WI38 (cell line): ENCODE measurements around the gene STRN4.

Experiments
- H3K4me3 ChIP-seq: 2 replicates; pipeline ENCODE4 v1.5.1; 2011; ENCODE audit warnings: low read depth, mild to moderate bottlenecking, control low read depth, low read length
- TF ChIP-seq, protein P1 (sequence below): IDR thresholded peaks from 2 replicates; pipeline ENCODE4 v1.5.1; 2012; ENCODE audit warnings: low read depth, mild to moderate bottlenecking, control low read depth, low read length

STRN4 gene

GRCh38 chr19:46722421-46723022, 23.7 kb downstream of the STRN4 start:
- H3K4me3 ChIP-seq = no peak overlapping the region
- TF ChIP-seq, protein P1, sequence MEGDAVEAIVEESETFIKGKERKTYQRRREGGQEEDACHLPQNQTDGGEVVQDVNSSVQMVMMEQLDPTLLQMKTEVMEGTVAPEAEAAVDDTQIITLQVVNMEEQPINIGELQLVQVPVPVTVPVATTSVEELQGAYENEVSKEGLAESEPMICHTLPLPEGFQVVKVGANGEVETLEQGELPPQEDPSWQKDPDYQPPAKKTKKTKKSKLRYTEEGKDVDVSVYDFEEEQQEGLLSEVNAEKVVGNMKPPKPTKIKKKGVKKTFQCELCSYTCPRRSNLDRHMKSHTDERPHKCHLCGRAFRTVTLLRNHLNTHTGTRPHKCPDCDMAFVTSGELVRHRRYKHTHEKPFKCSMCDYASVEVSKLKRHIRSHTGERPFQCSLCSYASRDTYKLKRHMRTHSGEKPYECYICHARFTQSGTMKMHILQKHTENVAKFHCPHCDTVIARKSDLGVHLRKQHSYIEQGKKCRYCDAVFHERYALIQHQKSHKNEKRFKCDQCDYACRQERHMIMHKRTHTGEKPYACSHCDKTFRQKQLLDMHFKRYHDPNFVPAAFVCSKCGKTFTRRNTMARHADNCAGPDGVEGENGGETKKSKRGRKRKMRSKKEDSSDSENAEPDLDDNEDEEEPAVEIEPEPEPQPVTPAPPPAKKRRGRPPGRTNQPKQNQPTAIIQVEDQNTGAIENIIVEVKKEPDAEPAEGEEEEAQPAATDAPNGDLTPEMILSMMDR = no peak

GRCh38 chr19:46722004-46722380, 24.3 kb downstream of the STRN4 start:
- TF ChIP-seq, protein P1 = no peak
- H3K4me3 ChIP-seq = no peak overlapping the region

DNA sequence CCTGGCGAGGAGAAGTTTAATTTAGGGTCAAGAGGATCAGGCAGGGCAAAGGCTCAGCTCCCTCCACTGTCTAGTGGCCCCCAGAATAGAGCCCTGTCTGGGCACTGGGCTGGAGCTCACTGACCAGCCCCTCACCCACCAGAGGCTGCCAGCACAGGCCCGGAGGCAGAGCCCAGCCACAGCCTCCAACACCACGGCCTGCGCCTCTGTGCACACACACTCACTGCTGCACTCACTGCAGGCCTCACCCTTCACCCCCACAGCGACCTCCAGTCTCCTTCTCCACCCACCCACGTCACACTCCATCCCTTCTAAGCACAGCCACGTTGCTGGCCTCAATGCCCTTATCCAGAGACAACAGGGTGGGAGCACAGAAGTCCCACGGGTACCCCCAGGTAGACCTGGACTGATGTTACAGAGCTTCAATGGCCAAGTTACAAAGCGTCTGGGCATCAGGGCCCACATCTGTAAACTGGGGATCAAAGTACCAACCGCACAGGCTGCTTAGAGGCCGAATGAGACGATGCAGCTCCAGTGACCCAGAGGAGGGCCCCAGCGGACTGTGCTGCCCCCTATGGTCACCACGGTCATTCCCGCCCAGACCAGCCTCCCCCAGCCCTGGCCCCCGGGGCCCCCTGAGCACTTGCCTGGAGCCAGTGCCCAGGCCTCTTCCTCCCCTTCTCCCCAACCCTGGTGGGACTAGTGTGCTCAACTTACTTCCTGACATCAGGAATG, 24.8 kb downstream of the STRN4 start:
- TF ChIP-seq, protein P1 = no peak
- H3K4me3 ChIP-seq = no peak overlapping the region

DNA sequence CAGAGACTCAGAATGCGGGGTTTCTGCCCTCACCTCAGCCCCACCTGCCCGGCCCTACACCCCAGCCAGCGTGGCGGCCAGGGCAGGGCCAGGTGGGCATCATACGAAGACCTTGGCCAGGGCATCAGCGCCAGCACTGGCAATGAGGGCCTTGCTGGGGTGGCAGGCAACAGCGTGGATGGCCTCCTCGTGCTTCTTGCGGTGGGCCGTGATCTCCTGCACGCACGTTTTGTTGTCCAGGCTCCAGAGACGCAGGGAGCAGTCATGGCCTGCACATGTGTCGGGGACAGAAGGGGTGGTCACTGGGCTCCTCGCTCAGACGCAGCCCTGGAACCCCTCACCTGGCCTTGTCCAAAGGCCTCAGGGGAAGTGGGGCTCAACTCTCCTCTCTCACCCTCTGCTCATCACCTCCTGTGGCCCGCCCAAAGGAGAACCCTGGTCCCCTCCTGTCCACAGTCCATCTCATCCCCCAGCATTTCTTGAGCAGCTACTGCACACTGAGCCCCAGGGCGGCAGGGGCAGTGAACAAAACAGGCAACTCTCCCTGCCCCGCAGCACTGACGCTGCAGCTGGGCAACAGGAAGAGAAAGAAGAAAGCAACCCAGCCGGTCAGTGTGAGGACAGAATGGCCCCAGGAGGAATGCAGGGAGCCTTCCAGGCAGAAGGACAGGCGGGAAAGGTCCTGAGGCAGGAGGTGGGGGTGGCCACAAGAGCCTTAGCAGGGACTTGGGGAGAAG, 25.6 kb downstream of the STRN4 start:
- TF ChIP-seq, protein P1 = no peak

GRCh38 chr19:46719629-46720502, 26.4 kb downstream of the STRN4 start:
- TF ChIP-seq, protein P1 = no peak
- no peak overlapping the region for H3K4me3 ChIP-seq

More for the DNA sequence above, 25.6 kb downstream of the STRN4 start:
- no peak overlapping the region for H3K4me3 ChIP-seq

GRCh38 chr19:46718934-46719622, 27.2 kb downstream of the STRN4 start:
- no peak overlapping the region for H3K4me3 ChIP-seq
- TF ChIP-seq, protein P1 = no peak
